ENCODE results near the gene SPEG. TPM values are rescaled to one million over a fixed set of nuclear protein-coding genes. Genes with fewer than 3 reads are reported as not detected.
A peak's percentile ranks its signal among the peaks of the same experiment; 100 is the strongest.
"Not testable (repeated sequence)": the region's sequence is repeated elsewhere in the genome, so short reads cannot be mapped to it uniquely, and the experiment has no call there.

SPEG gene
- total RNA-seq, 6 donors from 2014 or later = 2.3 to 8.9 (median 4.9) TPM

DNA sequence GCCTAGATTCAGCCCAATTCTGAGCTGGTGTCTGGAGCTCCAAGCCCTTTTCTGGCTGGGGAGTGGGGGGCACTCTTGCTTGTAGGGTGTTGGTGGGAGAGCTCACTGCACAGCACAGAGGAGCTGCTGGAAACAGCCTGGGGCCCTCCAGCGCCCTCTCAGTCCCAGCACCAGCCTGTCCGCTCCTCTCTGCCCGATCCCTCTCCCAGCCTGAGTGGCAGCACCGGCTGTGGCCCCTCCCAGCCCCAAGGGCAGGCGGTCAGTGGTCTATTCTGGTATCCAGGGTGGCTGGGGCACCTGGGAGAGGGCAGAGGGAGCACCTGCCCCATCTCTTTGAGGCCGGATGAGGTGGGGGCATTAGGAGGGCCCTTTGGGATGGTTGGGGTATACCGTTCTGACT lies 29.7 kb upstream of the SPEG start:
- ATAC-seq (ENCODE audit: low FRiP score in 2 of 2) (no peak), DNase-seq (no peak)
- WGBS, 2 donors = 76 to 78% methylated on average over 7 of the region's 7 CpGs
- Histone ChIP-seq H3K4me1 (peaks cover 0 to 8% (median 3%) of the 10 kb centered on the region in 4 donors), H3K27me3 (no peaks in the 10 kb centered on the region), H3K4me3 (no peak overlapping the region), H3K9me3 (no peaks in the 10 kb centered on the region), H3K27ac (peak overlapping the region in 1 of 4 donors; percentile 33), H3K36me3 (no peaks in the 10 kb centered on the region)
- TF ChIP-seq EP300 (IDR thresholded peaks at IDR 0.05) = no peak

- no peak for ATAC-seq (ENCODE audit: low FRiP score in 2 of 2)
- 75 to 94% methylated on average over 5 to 9 of the region's 9 CpGs for WGBS, 2 donors
- Histone ChIP-seq H3K27ac (no peak overlapping the region), H3K4me3 (no peak overlapping the region), H3K4me1 (peaks cover 0 to 8% (median 3%) of the 10 kb centered on the region in 4 donors), H3K36me3 (no peaks in the 10 kb centered on the region), H3K27me3 (no peaks in the 10 kb centered on the region), H3K9me3 (no peaks in the 10 kb centered on the region)
- no peak for DNase-seq
- TF ChIP-seq POLR2A (IDR thresholded peaks at IDR 0.05) = no peak
- no peak for TF ChIP-seq EP300 (IDR thresholded peaks at IDR 0.05)
- no peak for TF ChIP-seq POLR2AphosphoS5 (IDR thresholded peaks at IDR 0.05)
- TF ChIP-seq CTCF (IDR thresholded peaks at IDR 0.05) = no peak
Measured at GRCh38 chr2:219405451-219405850, 29.2 kb upstream of the SPEG start.

GRCh38 chr2:219405958-219406860 lies 28.4 kb upstream of the SPEG start:
- H3K4me3 ChIP-seq = no peak overlapping the region
- H3K27ac ChIP-seq = no peak overlapping the region
- H3K9me3 ChIP-seq = no peaks in the 10 kb centered on the region
- WGBS, 2 donors = 84 to 87% methylated on average over 7 of the region's 7 CpGs
- TF ChIP-seq EP300 (IDR thresholded peaks at IDR 0.05) (no peak), POLR2A (IDR thresholded peaks at IDR 0.05) (no peak), POLR2AphosphoS5 (IDR thresholded peaks at IDR 0.05) (no peak), CTCF (IDR thresholded peaks at IDR 0.05) (no peak)
- H3K27me3 ChIP-seq = no peaks in the 10 kb centered on the region
- ATAC-seq (ENCODE audit: low FRiP score in 2 of 2) (no peak), DNase-seq (no peak)
- H3K36me3 ChIP-seq = no peaks in the 10 kb centered on the region
- peaks cover 0 to 8% (median 3%) of the 10 kb centered on the region in 4 donors for H3K4me1 ChIP-seq

- ATAC-seq (ENCODE audit: low FRiP score in 2 of 2) = peak in 1 of 2 donors; percentile 30
- H3K27ac ChIP-seq = no peak overlapping the region
- no peak for TF ChIP-seq EP300 (IDR thresholded peaks at IDR 0.05)
- TF ChIP-seq POLR2A (IDR thresholded peaks at IDR 0.05) = no peak
- TF ChIP-seq POLR2AphosphoS5 (IDR thresholded peaks at IDR 0.05) = no peak
Measured at GRCh38 chr2:219406861-219407230, 27.8 kb upstream of the SPEG start.

DNA sequence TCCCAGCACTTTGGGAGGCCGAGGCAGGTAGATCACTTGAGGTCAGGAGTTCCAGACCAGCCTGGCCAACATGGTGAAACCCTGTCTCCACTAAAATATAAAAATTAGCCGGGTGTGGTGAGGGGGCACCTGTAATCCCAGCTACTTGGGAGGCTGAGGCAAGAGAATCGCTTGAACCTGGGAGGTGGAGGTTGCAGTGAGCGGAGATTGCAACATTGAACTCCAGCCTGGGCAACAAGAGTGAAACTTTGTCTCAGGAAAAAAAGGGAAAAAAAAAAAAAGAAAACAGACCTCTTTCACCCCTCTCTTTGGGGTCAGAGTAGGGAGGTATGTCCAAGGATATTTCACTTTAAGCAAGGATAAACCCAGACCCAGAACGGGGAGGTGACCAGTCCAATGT lies 27.3 kb upstream of the SPEG start:
- H3K36me3 ChIP-seq; H3K27me3 ChIP-seq; DNase-seq; H3K4me1 ChIP-seq; ATAC-seq (ENCODE audit: low FRiP score in 2 of 2); H3K4me3 ChIP-seq; H3K9me3 ChIP-seq; H3K27ac ChIP-seq: not testable (repeated sequence)
- 67% methylated on average over 5 of the region's 5 CpGs for WGBS, 2 donors

More at GRCh38 chr2:219406861-219407230, 27.8 kb upstream of the SPEG start:
- H3K4me1 ChIP-seq = peaks cover 0 to 8% (median 3%) of the 10 kb centered on the region in 4 donors
- no peak for DNase-seq
- 74 to 82% methylated on average over 3 of the region's 3 CpGs for WGBS, 2 donors
- no peaks in the 10 kb centered on the region for H3K9me3 ChIP-seq
- no peak overlapping the region for H3K4me3 ChIP-seq
- no peaks in the 10 kb centered on the region for H3K27me3 ChIP-seq
- H3K36me3 ChIP-seq = no peaks in the 10 kb centered on the region

GRCh38 chr2:219408204-219408603 lies 26.4 kb upstream of the SPEG start:
- 75 to 76% methylated on average over 5 of the region's 5 CpGs for WGBS, 2 donors
- no peak for DNase-seq
- no peaks in the 10 kb centered on the region for H3K36me3 ChIP-seq

More at GRCh38 chr2:219408204-219408603, 26.4 kb upstream of the SPEG start:
- Histone ChIP-seq H3K4me3 (no peak overlapping the region), H3K9me3 (peaks cover 0 to 7% (median 0%) of the 10 kb centered on the region in 4 donors), H3K27me3 (no peaks in the 10 kb centered on the region), H3K27ac (no peak overlapping the region), H3K4me1 (peaks cover 0 to under 1% (median 0%) of the 10 kb centered on the region in 4 donors)
- no peak for TF ChIP-seq CTCF (IDR thresholded peaks at IDR 0.05)
- TF ChIP-seq EP300 (IDR thresholded peaks at IDR 0.05) = no peak
- TF ChIP-seq POLR2AphosphoS5 (IDR thresholded peaks at IDR 0.05) = no peak
- TF ChIP-seq POLR2A (IDR thresholded peaks at IDR 0.05) = no peak
- ATAC-seq (ENCODE audit: low FRiP score in 2 of 2) = no peak

All from upper lobe of left lung (tissue), 6 donors.